Suprapubic skin (tissue), 4 donors: ENCODE results near the gene RAB40C.

Experiments
- CTCF ChIP-seq, 2 donors: fragments of 200-600 bp in 1 of 2; fragments of 450-650 bp in 1 of 2; sonication (generic) in 1 of 2; IDR thresholded peaks; one replicate each; pipeline ENCODE4 v1.5.1; 2016 to 2019; ENCODE audit warnings: antibody characterized with exemption in 2 of 2, mild to moderate bottlenecking in 1 of 2, moderate library complexity in 1 of 2
- EP300 ChIP-seq: sonication (generic); formaldehyde crosslinking; IDR thresholded peaks from one replicate; pipeline ENCODE4 v1.6.1; 2017; ENCODE audit warnings: antibody characterized with exemption
- POLR2A ChIP-seq, 2 donors: fragments of 450-650 bp; IDR thresholded peaks; one replicate each; pipeline ENCODE4 v1.6.1; 2017; ENCODE audit warnings: antibody characterized with exemption in 2 of 2, mild to moderate bottlenecking in 2 of 2, moderate library complexity in 2 of 2
- POLR2AphosphoS5 ChIP-seq, 3 donors: sonication (generic); formaldehyde crosslinking; IDR thresholded peaks; one replicate each; pipeline ENCODE4 v1.6.1; 2017; ENCODE audit warnings: antibody characterized with exemption in 3 of 3

GRCh38 chr16:600781-601180 is 10.9 kb downstream of the RAB40C start:
- TF ChIP-seq CTCF (IDR thresholded peaks at IDR 0.05) = no peak
- TF ChIP-seq POLR2A (IDR thresholded peaks at IDR 0.05) = no peak
- no peak for TF ChIP-seq EP300
- TF ChIP-seq POLR2AphosphoS5 (IDR thresholded peaks at IDR 0.05) = no peak
